ENCODE measurements around the gene RAB3IL1.

The RAB3IL1 gene

GRCh38 chr11:61866231-61866957, 51.0 kb downstream of the RAB3IL1 start:
- no peak for DNase-seq (ENCODE audit: low spot score)

- no peak for DNase-seq (ENCODE audit: low spot score)
These were observed 52.3 kb downstream of the RAB3IL1 start for GRCh38 chr11:61864814-61865775.

- no peak for DNase-seq (ENCODE audit: low spot score)
These were observed 53.8 kb downstream of the RAB3IL1 start for GRCh38 chr11:61863548-61864081.

GRCh38 chr11:61862714-61863547, 54.4 kb downstream of the RAB3IL1 start:
- DNase-seq (ENCODE audit: low spot score) = no peak

- DNase-seq (ENCODE audit: low spot score) = no peak
These were observed 55.7 kb downstream of the RAB3IL1 start for GRCh38 chr11:61861634-61862033.

- DNase-seq (ENCODE audit: low spot score) = peak; percentile 62
These were observed 57.1 kb downstream of the RAB3IL1 start for GRCh38 chr11:61860054-61860903.

GRCh38 chr11:61855939-61856680, 61.3 kb downstream of the RAB3IL1 start:
- DNase-seq (ENCODE audit: low spot score) = no peak

- no peak for DNase-seq (ENCODE audit: low spot score)
These were observed 62.2 kb downstream of the RAB3IL1 start for GRCh38 chr11:61854966-61855714.

- no peak for DNase-seq (ENCODE audit: low spot score)
These were observed 63.0 kb downstream of the RAB3IL1 start for GRCh38 chr11:61854206-61854895.

GRCh38 chr11:61853698-61854169, 63.6 kb downstream of the RAB3IL1 start:
- DNase-seq (ENCODE audit: low spot score) = no peak

GRCh38 chr11:61851900-61852295, 65.5 kb downstream of the RAB3IL1 start:
- DNase-seq (ENCODE audit: low spot score) = no peak

- no peak for DNase-seq (ENCODE audit: low spot score)
These were observed 66.1 kb downstream of the RAB3IL1 start for GRCh38 chr11:61851113-61851899.

GRCh38 chr11:61850687-61851086, 66.7 kb downstream of the RAB3IL1 start:
- no peak for DNase-seq (ENCODE audit: low spot score)

- DNase-seq (ENCODE audit: low spot score) = no peak
These were observed 68.7 kb downstream of the RAB3IL1 start for GRCh38 chr11:61848631-61849030.

- no peak for DNase-seq (ENCODE audit: low spot score)
These were observed 69.3 kb downstream of the RAB3IL1 start for GRCh38 chr11:61847914-61848581.
